Measurements from ENCODE around the gene CLIC5. TPM values are rescaled to one million over a fixed set of nuclear protein-coding genes. Genes with fewer than 3 reads are reported as not detected.

CLIC5 gene
- polyA plus RNA-seq, 1 donor (not counting 4 experiments of a cell fraction or from before 2014, with no cell fraction given): 0.09 TPM

DNA sequence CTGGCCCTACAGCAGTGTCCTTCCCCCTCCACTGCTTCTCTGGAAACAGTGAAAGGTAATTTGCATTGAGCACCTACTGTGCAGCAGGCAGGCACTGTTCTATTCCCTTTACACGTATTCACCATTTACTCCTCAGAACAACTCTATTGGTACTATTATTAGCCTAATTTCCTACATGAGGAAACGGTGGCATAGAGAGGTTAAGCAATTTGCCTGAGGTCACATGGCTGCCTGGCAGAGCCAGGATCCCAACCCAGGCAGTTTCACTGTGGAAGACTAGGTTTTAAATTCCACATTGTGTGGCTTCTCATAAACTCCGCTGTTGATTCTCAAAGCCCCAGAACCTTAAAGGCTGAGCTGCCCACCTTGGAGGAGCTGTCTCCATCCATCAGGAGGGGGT, 72.7 kb downstream of the CLIC5 start:
- no peaks in the 10 kb centered on the region for H3K4me1 ChIP-seq (ENCODE audit: control insufficient read depth, extremely low read depth, insufficient read depth, low read length)
- no peak overlapping the region for H2AFZ ChIP-seq (ENCODE audit: control insufficient read depth, low read length)
- no peaks in the 10 kb centered on the region for H3K9me1 ChIP-seq (ENCODE audit: control insufficient read depth, extremely low read depth, insufficient read depth, low read length)
- DNase-seq (ENCODE audit: low read depth, low spot score) (no peak), FAIRE-seq (no peak)
- no peaks in the 10 kb centered on the region for H3K36me3 ChIP-seq (ENCODE audit: control insufficient read depth in 2 of 2, extremely low read depth in 1 of 2, insufficient read depth in 2 of 2, low read length in 2 of 2)
- no peak overlapping the region for H3K27ac ChIP-seq (ENCODE audit: control insufficient read depth, insufficient read depth, low read length)
- no peaks in the 10 kb centered on the region for H3K79me2 ChIP-seq (ENCODE audit: control insufficient read depth, insufficient read depth, low read length)
- no peaks in the 10 kb centered on the region for H3K9me3 ChIP-seq (ENCODE audit: control insufficient read depth, low read depth, low read length)
- H3K4me3 ChIP-seq (ENCODE audit: control insufficient read depth in 2 of 3, extremely low read depth in 1 of 3, insufficient read depth in 2 of 3, low read depth in 1 of 3, low read length in 3 of 3): no peak overlapping the region
- no peak for TF ChIP-seq CTCF (optimal IDR thresholded peaks at IDR 0.05 in 1 of 3, IDR thresholded peaks at IDR 0.05 in 1 of 3, conservative IDR thresholded peaks at IDR 0.05 in 1 of 3; ENCODE audit: extremely low read depth in 1 of 3, insufficient read depth in 2 of 3, low read length in 3 of 3)
- TF ChIP-seq EZH2 (IDR thresholded peaks at IDR 0.05; ENCODE audit: low read length): no peak
- no peak overlapping the region for H3K9ac ChIP-seq (ENCODE audit: control insufficient read depth, extremely low read depth, insufficient read depth, low read length)
- H3K4me2 ChIP-seq (ENCODE audit: control insufficient read depth, extremely low read depth, insufficient read depth, low read depth, low read length): no peak overlapping the region
- dilution Hi-C loops (cut with MboI; ENCODE audit: extremely low pct_ligation_motif_present, low sequenced_read_pairs): no loop called here
- H3K27me3 ChIP-seq (ENCODE audit: control insufficient read depth, extremely low read depth, insufficient read depth, low read length): no peaks in the 10 kb centered on the region
- H4K20me1 ChIP-seq (ENCODE audit: control insufficient read depth, extremely low read depth, insufficient read depth, low read length): no peaks in the 10 kb centered on the region

GRCh38 chr6:45933855-45934254, 81.8 kb downstream of the CLIC5 start:
- H3K9me3 ChIP-seq (ENCODE audit: control insufficient read depth, low read depth, low read length): no peaks in the 10 kb centered on the region
- H3K36me3 ChIP-seq (ENCODE audit: control insufficient read depth in 2 of 2, extremely low read depth in 1 of 2, insufficient read depth in 2 of 2, low read length in 2 of 2): no peaks in the 10 kb centered on the region
- no peak overlapping the region for H3K4me3 ChIP-seq (ENCODE audit: control insufficient read depth in 2 of 3, extremely low read depth in 1 of 3, insufficient read depth in 2 of 3, low read depth in 1 of 3, low read length in 3 of 3)
- no peaks in the 10 kb centered on the region for H3K9me1 ChIP-seq (ENCODE audit: control insufficient read depth, extremely low read depth, insufficient read depth, low read length)
- no peak overlapping the region for H3K27ac ChIP-seq (ENCODE audit: control insufficient read depth, insufficient read depth, low read length)
- no peak for DNase-seq (ENCODE audit: low read depth, low spot score)
- H3K4me2 ChIP-seq (ENCODE audit: control insufficient read depth, extremely low read depth, insufficient read depth, low read depth, low read length): no peak overlapping the region
- H3K27me3 ChIP-seq (ENCODE audit: control insufficient read depth, extremely low read depth, insufficient read depth, low read length): no peaks in the 10 kb centered on the region
- no peak for FAIRE-seq
- TF ChIP-seq EZH2 (IDR thresholded peaks at IDR 0.05; ENCODE audit: low read length) (no peak), CTCF (optimal IDR thresholded peaks at IDR 0.05 in 1 of 3, IDR thresholded peaks at IDR 0.05 in 1 of 3, conservative IDR thresholded peaks at IDR 0.05 in 1 of 3; ENCODE audit: extremely low read depth in 1 of 3, insufficient read depth in 2 of 3, low read length in 3 of 3) (no peak)
- H3K9ac ChIP-seq (ENCODE audit: control insufficient read depth, extremely low read depth, insufficient read depth, low read length): no peak overlapping the region
- no peaks in the 10 kb centered on the region for H4K20me1 ChIP-seq (ENCODE audit: control insufficient read depth, extremely low read depth, insufficient read depth, low read length)
- dilution Hi-C loops (cut with MboI; ENCODE audit: extremely low pct_ligation_motif_present, low sequenced_read_pairs): no loop called here
- no peaks in the 10 kb centered on the region for H3K4me1 ChIP-seq (ENCODE audit: control insufficient read depth, extremely low read depth, insufficient read depth, low read length)
- no peaks in the 10 kb centered on the region for H3K79me2 ChIP-seq (ENCODE audit: control insufficient read depth, insufficient read depth, low read length)
- H2AFZ ChIP-seq (ENCODE audit: control insufficient read depth, low read length): no peak overlapping the region
